ENCODE data around the gene ZNF141.

- TF ChIP-seq EP300 (IDR thresholded peaks at IDR 0.05) (no peak), CTCF (IDR thresholded peaks at IDR 0.05) (no peak), POLR2A (IDR thresholded peaks at IDR 0.05) (no peak)
These were observed 35.6 kb downstream of the ZNF141 start for GRCh38 chr4:373062-373839.
